ENCODE data around the gene CXCR3.
A peak's percentile ranks its signal among the peaks of the same experiment; 100 is the strongest.
"Not testable (repeated sequence)": the region's sequence is repeated elsewhere in the genome, so short reads cannot be mapped to it uniquely, and the experiment has no call there.

CXCR3 gene

GRCh38 chrX:71618303-71618721, at the start of gene CXCR3:
Gene CXCR3 (minus strand): TSS chrX:71618511. CDS start chrX:71618449, 62 bp downstream.
- DNase-seq = no peak

DNA sequence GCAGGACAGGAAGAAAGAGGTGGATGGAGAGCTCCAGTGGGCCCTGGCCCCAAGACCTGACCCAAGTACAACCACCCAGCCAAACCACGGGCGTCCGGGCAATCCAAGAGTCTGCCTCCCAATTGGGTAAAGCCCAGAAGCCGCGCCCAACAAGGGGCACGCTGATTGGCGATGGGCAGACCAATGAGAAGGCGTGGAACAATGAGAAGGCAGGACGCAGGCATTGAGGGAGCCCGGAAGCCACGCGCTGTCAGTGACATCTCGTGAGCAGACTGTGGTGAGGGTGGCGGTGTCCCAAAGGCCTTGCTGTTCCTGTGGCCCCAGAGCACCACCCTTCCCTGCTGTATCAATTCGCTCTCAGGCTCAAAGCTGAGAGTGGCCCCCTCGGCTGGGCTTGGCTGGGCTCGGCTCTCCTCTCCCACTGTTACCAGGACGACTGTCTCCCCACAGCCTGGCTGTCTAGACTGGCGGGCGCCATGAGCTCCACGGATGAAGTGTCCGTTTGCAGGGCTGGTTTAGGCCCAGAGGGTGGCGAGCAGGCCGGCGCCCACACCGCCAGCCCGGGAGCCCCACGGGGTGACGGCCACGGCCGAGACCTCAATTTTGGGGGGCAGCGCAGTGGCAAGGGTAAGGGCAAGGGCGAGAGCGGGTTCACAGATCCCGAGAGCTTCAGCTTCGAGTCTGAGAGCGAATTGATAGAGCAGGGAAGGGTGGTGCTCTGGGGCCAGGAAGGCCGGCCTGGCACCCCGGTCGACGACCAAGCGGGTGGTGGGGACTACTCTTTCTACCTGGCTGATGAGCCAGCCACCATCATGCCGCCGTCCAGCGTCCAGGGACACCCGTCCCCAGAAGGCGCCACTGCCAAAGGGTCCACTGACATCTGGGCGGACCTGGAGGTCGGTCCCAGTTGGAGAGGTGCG, 49.3 kb upstream of the CXCR3 start, which contains the start of gene LOC101059915:
LOC101059915 (plus strand) TSS at position 219 of the 920 bp plus-strand sequence.
- DNase-seq = no peak

GRCh38 chrX:71666240-71667223, 48.2 kb upstream of the CXCR3 start:
- DNase-seq = no peak

GRCh38 chrX:71665747-71666146, 47.4 kb upstream of the CXCR3 start:
- DNase-seq = no peak

DNA sequence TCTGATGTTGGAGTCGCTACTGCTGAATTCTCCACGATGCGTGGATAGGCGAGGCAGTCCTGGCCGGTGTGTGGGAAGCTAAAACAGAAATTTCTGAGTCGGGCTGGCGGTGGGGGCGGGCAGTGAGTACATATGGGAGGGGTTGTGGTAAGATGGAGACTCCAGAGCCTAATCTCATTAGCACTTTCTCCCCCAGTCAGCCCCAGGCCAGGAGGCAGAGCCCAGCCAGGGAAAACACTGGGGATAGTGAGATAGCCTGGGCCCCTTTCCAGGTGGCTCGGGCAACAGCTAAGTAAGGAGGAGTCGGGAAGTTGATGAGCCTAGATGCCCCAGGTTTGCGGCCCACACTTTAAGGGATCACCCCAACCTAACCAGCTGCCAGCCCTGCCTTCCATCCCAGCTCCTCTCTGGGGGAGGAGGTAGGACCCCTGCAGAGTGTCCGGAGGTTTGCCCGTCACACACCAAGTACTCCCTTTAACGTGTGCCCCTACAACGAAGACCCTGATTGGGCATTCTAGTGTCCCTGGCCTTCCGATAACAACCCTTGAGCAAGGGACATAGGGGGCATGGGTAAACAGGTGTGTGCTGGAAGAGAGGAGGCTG, 46.7 kb upstream of the CXCR3 start:
- peak in 4 of 56 donors; percentile 1 to 13 (median 4) for DNase-seq

GRCh38 chrX:71664202-71664601, 45.9 kb upstream of the CXCR3 start:
- peak in 1 of 56 donors; percentile 1 for DNase-seq

- DNase-seq = not testable (repeated sequence)
Observed at GRCh38 chrX:71663238-71663637, 44.9 kb upstream of the CXCR3 start.

DNA sequence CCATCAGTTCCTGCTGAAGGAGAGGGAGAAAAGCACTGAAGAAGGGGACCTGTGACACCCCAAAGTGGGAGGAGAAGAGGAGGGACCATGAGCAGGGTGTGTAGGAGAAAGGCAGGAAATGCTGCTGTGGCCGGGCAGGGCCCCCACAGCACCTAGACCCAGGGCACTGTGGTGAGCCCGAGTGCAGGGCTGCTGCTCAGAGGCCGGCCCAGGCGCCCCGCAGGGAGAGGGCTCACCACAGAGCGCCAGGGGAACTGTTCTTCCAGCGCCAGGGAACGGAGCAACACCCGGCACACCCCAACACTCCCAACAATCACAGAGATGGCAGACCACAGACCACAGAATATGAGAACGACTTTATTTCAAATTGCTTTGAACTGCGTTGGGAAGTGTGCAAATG, 44.3 kb upstream of the CXCR3 start:
- not testable (repeated sequence) for DNase-seq

- no peak for DNase-seq
Observed at GRCh38 chrX:71661919-71662318, 43.6 kb upstream of the CXCR3 start.

GRCh38 chrX:71660562-71661416, 42.5 kb upstream of the CXCR3 start:
- DNase-seq = no peak

- DNase-seq = no peak
Observed at GRCh38 chrX:71659959-71660358, 41.6 kb upstream of the CXCR3 start.

DNA sequence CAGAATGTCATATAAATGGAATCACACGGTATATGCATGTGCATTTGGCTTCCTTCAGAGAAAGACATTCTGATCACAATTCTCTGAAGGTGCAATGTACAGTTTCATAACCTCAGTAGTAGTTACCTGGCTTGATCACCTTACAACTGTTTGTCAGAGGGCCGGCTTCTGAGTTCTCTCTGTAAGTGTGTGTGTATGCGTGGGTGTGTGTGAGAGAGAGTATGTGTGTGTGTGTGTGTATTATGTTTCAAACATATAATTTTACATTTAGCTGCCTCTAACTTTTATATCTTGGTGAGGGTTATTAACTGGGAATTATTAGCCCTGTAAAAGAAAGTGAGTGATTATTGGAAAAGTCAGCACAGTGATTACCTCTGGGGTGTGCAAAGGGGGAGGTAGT, 41.0 kb upstream of the CXCR3 start:
- DNase-seq = no peak

- no peak for DNase-seq
Observed at GRCh38 chrX:71657267-71657666, 39.0 kb upstream of the CXCR3 start.

DNA sequence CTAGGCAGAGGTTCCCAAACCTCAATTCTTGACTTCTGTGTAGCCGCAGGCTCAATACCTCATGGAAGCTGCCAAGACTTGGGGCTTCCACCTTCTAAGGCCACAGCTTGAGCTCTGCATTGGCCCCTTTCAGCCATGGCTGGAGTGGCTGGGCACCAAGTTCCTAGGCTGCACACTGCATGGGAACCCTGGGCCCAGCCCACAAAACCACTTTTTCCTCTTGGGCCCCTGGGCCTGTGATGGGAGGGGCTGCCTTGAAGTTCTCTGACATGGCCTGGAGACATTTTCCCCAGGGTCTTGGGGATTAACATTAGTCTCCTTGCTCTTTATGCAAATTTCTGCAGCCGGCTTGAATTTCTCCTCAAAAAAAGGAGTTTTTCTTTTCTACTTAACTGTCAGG, 35.0 kb upstream of the CXCR3 start:
- no peak for DNase-seq

DNA sequence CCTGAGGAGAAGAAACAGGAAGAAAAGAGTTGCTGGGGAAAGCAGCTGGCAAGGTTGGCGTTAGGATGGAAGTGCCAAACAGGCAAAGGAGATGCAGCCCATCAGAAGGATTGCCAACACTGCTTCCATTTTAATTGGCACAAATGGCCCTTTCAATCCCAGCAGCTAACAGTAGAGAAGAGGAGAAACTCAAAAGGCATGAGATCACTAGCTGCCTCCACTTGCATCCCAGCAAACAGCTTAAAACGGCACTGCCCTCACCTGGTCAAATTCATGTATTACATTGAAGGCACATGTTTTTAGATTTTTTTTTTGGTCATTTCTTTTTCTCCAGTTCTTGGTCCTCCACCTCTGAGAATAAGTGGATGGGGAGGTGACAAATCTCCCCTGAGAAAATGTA, 34.1 kb upstream of the CXCR3 start:
- DNase-seq = peak in 13 of 56 donors; percentile 1 to 49 (median 12)

DNA sequence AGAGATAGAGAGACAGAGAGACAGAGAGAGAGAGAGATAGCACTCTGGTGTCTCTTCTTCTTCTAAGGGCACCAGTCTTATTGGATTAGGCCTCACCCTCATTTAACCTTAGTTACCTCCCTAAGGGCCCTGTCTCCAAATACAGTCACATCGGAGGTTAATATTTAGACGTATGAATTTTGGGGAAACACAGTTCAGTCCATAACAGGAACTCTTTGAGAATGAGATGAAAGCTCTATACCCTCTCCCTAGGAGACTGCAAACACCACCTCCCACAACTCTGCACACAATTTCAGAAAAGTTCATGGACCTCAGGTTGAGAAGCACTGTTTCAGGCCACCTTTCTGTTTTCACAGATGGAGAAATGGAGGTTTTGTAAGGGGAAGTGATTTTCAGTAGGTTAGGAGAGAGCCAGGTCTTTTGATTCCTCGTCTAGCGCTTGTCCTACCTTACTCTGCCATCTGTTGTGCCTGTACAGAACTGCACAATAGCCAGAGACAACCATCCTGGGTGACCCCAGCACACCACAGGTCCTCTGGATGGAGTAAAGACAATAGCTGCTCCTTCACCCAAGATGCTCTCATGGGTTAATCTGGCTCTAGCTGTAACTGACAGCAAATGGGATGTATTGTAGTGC, 32.1 kb upstream of the CXCR3 start:
- no peak for DNase-seq

- DNase-seq = not testable (repeated sequence)
Observed at GRCh38 chrX:71644406-71644805, 26.1 kb upstream of the CXCR3 start.

DNA sequence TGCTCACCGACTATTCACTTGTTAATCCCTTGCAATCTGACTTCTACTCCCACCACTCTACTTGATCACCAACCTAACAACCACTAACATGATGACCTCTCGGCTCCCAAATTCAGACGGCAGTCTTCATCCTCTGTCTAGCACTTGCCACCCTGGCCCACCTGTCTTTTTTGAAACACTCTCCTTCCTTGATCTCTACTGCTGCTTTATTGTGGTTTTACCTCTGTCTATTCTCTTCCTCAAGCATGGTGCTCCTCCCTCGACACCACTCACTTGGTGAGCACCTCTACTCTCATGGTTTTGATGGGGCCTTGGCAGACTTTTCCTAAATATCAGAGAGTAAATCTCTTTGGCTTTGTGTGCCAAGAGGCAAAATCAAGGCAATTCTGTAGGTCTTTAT, 21.7 kb upstream of the CXCR3 start:
- no peak for DNase-seq

GRCh38 chrX:71638409-71638808, 20.1 kb upstream of the CXCR3 start:
- no peak for DNase-seq

DNA sequence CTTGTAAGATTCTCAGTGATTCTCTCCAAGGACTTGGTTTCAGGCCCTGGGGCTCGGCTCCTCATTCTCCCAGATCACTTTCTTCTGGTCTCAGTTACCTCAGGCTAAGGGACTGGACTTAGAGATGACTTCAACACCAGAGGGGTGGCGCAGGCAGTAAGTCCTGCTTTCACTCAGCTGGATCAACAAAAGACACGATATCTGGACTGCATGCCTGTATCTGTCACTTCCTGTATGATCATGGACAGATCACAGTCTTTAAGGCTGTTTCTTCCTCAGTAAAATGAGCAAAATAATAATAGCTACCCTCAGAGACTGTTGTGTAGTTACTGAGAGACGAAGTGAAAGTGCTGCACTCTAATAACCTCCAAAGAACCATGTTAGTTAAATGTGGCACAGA, 19.5 kb upstream of the CXCR3 start:
- DNase-seq = no peak
